Left lung (tissue), 10 donors: ENCODE data around the gene MISP. TPM values are rescaled to one million over a fixed set of nuclear protein-coding genes. Genes with fewer than 3 reads are reported as not detected.
"Not testable (repeated sequence)": the region's sequence is repeated elsewhere in the genome, so short reads cannot be mapped to it uniquely, and the experiment has no call there.

Experiments
- ATAC-seq: fragments of 200-7000 bp; cut with Tn5 transposase; one replicate; pipeline ENCODE4 v1.9.1; 2020; ENCODE audit warnings: moderate library complexity
- DNase-seq, 4 donors: peaks; one replicate each; pipeline ENCODE4 v3.0.0-alpha.2; 2013 to 2020
- H3K27ac ChIP-seq, 2 donors: fragments of 200-600 bp; sonication (generic) in 1 of 2; one replicate each; pipeline versions ENCODE4 v1.5.0 to v1.8.0; 2020 to 2021
- H3K27me3 ChIP-seq, 2 donors: fragments of 200-600 bp; sonication (generic) in 1 of 2; one replicate each; pipeline versions ENCODE4 v1.5.0 to v1.8.0; 2020 to 2021
- H3K36me3 ChIP-seq, 2 donors: fragments of 200-600 bp; sonication (generic) in 1 of 2; one replicate each; pipeline versions ENCODE4 v1.5.0 to v1.8.0; 2020 to 2021
- H3K4me1 ChIP-seq, 2 donors: fragments of 200-600 bp; one replicate each; pipeline ENCODE4 v1.8.0; 2021
- H3K4me3 ChIP-seq, 2 donors: fragments of 200-600 bp; sonication (generic) in 1 of 2; one replicate each; pipeline versions ENCODE4 v1.5.0 to v1.8.0; 2020 to 2021; ENCODE audit warnings: mild to moderate bottlenecking in 1 of 2
- H3K9me3 ChIP-seq, 2 donors: fragments of 200-600 bp; sonication (generic) in 1 of 2; one replicate each; pipeline versions ENCODE4 v1.5.0 to v1.8.0; 2020 to 2021
- intact Hi-C, 2 donors: fragments of 100-400 bp; cut with DNase I; formaldehyde crosslinking; loops; one replicate each; pipeline versions ENCODE4 v1.11.2 to v1.14.2; 2022
- polyA plus RNA-seq, 6 donors: library from polyadenylated mRNA; unstranded; fragments of 120-200 nt; gene quantifications; one replicate each; pipeline ENCODE4 v1.2.1, GENCODE V29; 2013; ENCODE audit not compliant: insufficient read length in 6 of 6
- total RNA-seq, 2 donors: library from RNA; stranded (reverse); fragmentation: NEBNext Ultra II Directional; extraction: Animal tissue kit (Norgen Biotek cat#: 25700); gene quantifications; one replicate each; pipeline ENCODE4 v1.2.1, GENCODE V29; 2021
- TF ChIP-seq, protein P1 (sequence below), 2 donors: fragments of 200-600 bp; sonication (generic) in 1 of 2; IDR thresholded peaks; one replicate each; pipeline versions ENCODE4 v1.5.0 to v1.8.0; 2021; ENCODE audit warnings: antibody characterized with exemption in 2 of 2
- donor health status: DM: no; HTN: yes; CAD: no.
- donor health status: DM: no; HTN: no; CAD: no.

Gene MISP
- total and polyA plus RNA-seq, 8 donors, result 5.8 to 44.0 (median 13.2) TPM

DNA sequence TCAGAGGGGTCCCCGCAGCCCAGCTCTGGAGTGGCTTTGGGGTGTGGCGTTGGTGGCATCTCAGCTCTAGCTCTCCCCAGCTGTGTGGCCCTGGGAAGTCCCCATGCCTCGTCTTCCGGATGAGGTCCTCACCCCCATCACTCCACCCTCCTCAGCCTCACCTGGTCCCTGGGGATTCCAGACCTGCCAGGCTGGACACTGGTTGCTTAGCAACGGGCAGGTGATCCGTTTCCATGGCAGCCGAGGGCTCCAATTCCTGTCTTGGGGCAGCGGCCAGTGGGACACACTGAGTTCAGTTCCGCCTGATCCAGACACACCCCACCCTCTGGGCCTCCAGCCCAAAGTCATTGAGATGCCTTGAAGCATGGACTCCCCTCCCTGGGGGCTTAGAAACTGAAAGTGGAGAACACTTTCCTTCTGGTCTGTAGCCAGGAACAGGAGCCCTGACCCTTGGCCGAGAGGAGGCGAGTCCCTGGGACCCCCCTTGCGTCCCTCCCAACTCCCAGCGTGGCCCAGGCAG, 7.7 kb upstream of the MISP start:
- no peak overlapping the region for H3K4me3 ChIP-seq

DNA sequence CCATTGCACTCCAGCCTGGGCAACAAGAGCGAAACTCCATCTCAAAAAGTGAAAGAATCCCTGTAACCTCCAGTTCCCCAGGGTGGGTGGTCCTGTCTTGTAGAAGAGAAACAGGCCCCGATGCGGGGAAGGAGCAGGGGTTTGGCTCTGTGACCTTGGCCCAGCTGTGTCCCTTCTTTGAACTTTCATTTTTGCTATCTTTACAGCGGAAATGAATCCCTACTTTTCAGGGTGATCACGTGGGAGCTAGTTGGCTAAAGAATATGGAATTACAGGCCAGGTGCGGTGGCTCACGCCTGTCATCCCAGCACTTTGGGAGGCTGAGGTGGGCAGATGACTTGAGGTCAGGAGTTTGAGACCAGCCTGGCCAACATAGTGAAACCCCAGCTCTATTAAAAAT, 5.8 kb upstream of the MISP start:
- DNase-seq, H3K36me3 ChIP-seq, H3K4me3 ChIP-seq, H3K4me1 ChIP-seq, H3K27ac ChIP-seq, intact Hi-C loops, ATAC-seq, H3K27me3 ChIP-seq: not testable (repeated sequence)
- H3K9me3 ChIP-seq, result peaks cover 0 to 20% of the 10 kb centered on the region in 2 donors

More for the DNA sequence above, 7.7 kb upstream of the MISP start:
- no peak overlapping the region for H3K27ac ChIP-seq
- H3K36me3 ChIP-seq, result no peaks in the 10 kb centered on the region
- H3K9me3 ChIP-seq, result peaks cover 0 to 19% of the 10 kb centered on the region in 2 donors
- H3K4me1 ChIP-seq, result no peaks in the 10 kb centered on the region
- H3K27me3 ChIP-seq, result no peaks in the 10 kb centered on the region
- TF ChIP-seq, protein P1, sequence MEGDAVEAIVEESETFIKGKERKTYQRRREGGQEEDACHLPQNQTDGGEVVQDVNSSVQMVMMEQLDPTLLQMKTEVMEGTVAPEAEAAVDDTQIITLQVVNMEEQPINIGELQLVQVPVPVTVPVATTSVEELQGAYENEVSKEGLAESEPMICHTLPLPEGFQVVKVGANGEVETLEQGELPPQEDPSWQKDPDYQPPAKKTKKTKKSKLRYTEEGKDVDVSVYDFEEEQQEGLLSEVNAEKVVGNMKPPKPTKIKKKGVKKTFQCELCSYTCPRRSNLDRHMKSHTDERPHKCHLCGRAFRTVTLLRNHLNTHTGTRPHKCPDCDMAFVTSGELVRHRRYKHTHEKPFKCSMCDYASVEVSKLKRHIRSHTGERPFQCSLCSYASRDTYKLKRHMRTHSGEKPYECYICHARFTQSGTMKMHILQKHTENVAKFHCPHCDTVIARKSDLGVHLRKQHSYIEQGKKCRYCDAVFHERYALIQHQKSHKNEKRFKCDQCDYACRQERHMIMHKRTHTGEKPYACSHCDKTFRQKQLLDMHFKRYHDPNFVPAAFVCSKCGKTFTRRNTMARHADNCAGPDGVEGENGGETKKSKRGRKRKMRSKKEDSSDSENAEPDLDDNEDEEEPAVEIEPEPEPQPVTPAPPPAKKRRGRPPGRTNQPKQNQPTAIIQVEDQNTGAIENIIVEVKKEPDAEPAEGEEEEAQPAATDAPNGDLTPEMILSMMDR (IDR thresholded peaks at IDR 0.05), result no peak
- peak in 1 of 4 donors; percentile 74 for DNase-seq
- ATAC-seq, result peak; percentile 7
- intact Hi-C loops, result no loop called here

DNA sequence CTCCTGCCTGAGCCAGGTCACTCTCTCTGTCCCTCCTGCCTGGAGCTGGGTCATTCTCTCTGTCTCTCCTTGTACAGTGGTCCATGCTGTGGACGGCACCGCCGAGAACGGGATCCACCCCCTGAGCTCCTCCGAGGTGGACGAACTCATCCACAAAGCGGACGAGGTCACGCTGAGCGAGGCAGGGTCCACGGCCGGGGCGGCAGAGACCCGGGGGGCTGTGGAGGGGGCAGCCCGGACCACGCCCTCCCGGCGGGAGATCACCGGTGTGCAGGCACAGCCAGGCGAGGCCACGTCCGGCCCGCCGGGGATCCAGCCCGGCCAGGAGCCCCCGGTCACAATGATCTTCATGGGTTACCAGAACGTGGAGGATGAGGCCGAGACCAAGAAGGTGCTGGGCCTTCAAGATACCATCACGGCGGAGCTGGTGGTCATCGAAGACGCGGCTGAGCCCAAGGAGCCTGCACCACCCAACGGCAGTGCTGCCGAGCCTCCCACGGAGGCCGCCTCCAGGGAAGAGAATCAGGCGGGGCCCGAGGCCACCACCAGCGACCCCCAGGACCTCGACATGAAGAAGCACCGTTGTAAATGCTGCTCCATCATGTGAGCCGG, 4.6 kb upstream of the MISP start:
- intact Hi-C loops, result no loop called here
- ATAC-seq, result no peak
- TF ChIP-seq, protein P1 (IDR thresholded peaks at IDR 0.05), result no peak
- peaks cover 0 to 5% of the 10 kb centered on the region in 2 donors for H3K4me1 ChIP-seq
- H3K9me3 ChIP-seq, result peaks cover 0 to 20% of the 10 kb centered on the region in 2 donors
- no peak for DNase-seq
- H3K36me3 ChIP-seq, result no peaks in the 10 kb centered on the region
- H3K27ac ChIP-seq, result no peak overlapping the region
- peaks cover 0 to 11% of the 10 kb centered on the region in 2 donors for H3K27me3 ChIP-seq
- H3K4me3 ChIP-seq, result no peak overlapping the region

DNA sequence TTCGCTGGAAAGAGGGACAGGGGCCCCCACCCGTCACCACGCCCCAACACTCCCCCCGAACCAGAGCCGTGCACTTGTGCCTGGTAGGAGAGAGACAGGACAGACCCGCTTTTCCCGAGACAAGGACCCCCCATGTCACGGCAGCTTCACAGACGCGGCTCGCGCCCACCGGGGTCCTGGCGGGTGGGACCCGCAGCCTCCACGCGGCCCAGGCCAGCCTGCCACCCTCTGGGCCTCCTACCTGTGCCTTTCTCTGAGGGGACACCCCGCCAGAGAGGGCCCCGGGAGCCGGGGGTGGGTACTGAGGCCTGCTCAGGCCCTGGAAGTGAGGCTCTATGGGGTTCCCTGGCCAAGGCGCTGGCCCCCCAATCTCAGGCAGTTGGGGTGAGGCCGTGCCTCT, 4.0 kb upstream of the MISP start:
- DNase-seq, result no peak
- intact Hi-C loops, result no loop called here
- no peak for ATAC-seq
- Histone ChIP-seq H3K27me3 (peaks cover 0 to 16% of the 10 kb centered on the region in 2 donors), H3K4me3 (no peak overlapping the region), H3K36me3 (no peaks in the 10 kb centered on the region), H3K27ac (no peak overlapping the region), H3K9me3 (peaks cover 0 to 20% of the 10 kb centered on the region in 2 donors), H3K4me1 (peaks cover 0 to 10% of the 10 kb centered on the region in 2 donors)
- TF ChIP-seq, protein P1 (IDR thresholded peaks at IDR 0.05), result no peak

DNA sequence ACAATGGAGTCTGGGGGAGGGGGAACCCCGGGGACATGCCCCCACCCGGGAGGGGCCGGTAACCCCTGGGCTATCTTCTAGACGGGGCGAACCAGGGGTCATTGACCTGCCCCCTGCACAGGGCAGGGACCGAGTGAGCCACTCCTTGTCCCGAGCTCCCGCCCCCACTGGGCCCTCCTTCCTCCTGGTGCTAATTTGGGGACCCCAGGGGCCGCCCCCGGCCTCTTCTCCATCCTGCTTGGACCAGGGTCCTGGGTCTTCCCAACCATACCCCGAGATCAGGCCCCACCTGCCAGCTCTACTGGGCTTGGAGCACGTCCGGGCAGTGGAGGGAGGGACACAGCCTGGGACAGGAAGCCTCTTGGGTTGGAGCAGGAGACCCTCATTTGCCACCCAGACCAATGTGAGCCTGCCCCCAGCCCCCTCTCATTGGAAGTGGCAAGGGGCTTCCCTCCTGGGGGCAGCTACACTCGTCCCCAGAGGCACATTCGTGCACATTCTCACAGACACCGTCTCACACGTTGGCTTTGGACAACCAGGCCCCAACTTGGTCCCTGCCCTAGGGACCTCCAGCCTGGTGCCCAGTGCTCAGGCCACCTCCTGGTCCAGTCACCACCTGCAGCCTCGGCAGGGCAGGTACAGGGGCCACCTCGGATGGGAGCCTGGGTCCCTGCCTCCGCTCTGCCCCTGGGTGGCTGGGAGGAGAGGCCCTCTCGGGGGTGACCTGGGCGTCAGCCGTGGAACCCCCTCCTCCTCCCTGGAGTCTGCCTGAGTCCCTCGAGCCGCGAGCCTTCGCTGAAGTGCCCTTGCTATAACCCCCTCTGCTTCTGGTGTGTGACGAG, 3.3 kb upstream of the MISP start:
- H3K9me3 ChIP-seq, result peaks cover 0 to 20% of the 10 kb centered on the region in 2 donors
- DNase-seq (no peak), ATAC-seq (no peak)
- no peak overlapping the region for H3K4me3 ChIP-seq
- no peak overlapping the region for H3K27ac ChIP-seq
- H3K4me1 ChIP-seq, result peaks cover 0 to 10% of the 10 kb centered on the region in 2 donors
- intact Hi-C loops, result no loop called here
- TF ChIP-seq, protein P1 (IDR thresholded peaks at IDR 0.05), result no peak
- peaks cover 0 to 23% of the 10 kb centered on the region in 2 donors for H3K27me3 ChIP-seq
- H3K36me3 ChIP-seq, result no peaks in the 10 kb centered on the region
